Lower leg skin (tissue), 4 donors: ENCODE measurements around the gene TSEN54. TPM values are rescaled to one million over a fixed set of nuclear protein-coding genes. Genes with fewer than 3 reads are reported as not detected.

Source experiments
- DNase-seq, 2 donors: peaks; one replicate each; pipeline ENCODE4 v3.0.0-alpha.2; 2019; ENCODE audit warnings: low spot score in 2 of 2
- H3K4me3 ChIP-seq: fragments of 200-600 bp; sonication (generic); 2 replicates; pipeline ENCODE4 v1.5.1; 2017; ENCODE audit warnings: mild to moderate bottlenecking, low read depth; ENCODE audit not compliant: poor library complexity, severe bottlenecking
- POLR2A ChIP-seq, 2 donors: fragments of 450-650 bp; IDR thresholded peaks; one replicate each; pipeline ENCODE4 v1.6.1; 2016 to 2017; ENCODE audit warnings: antibody characterized with exemption in 2 of 2, mild to moderate bottlenecking in 1 of 2, moderate library complexity in 1 of 2
- WGBS, 2 donors: methylation state at CpG; one replicate each; pipeline ENCODE4 v1.1.5; 2018; 5-methylcytosine and 5-hydroxymethylcytosine counted together
- intact Hi-C: fragments of 100-400 bp; cut with DNase I; formaldehyde crosslinking; loops from one replicate; pipeline ENCODE4 v1.15.0; 2023; ENCODE audit warnings: low total_unique reads
- total RNA-seq, 4 donors: library from RNA; depleted of rRNA; stranded (reverse); fragments of >200 nt; gene quantifications; one replicate each; pipeline ENCODE4 v1.1.0, GENCODE V29; 2016
- TF ChIP-seq, protein P1 (sequence below), 3 donors: fragments of 450-650 bp; IDR thresholded peaks; one replicate each; pipeline ENCODE4 v1.5.1; 2016; ENCODE audit warnings: antibody characterized with exemption in 3 of 3, mild to moderate bottlenecking in 3 of 3, moderate library complexity in 2 of 3

Gene TSEN54
- total RNA-seq, 4 donors from 2014 or later, result 42.7 to 70.8 (median 50.8) TPM

DNA sequence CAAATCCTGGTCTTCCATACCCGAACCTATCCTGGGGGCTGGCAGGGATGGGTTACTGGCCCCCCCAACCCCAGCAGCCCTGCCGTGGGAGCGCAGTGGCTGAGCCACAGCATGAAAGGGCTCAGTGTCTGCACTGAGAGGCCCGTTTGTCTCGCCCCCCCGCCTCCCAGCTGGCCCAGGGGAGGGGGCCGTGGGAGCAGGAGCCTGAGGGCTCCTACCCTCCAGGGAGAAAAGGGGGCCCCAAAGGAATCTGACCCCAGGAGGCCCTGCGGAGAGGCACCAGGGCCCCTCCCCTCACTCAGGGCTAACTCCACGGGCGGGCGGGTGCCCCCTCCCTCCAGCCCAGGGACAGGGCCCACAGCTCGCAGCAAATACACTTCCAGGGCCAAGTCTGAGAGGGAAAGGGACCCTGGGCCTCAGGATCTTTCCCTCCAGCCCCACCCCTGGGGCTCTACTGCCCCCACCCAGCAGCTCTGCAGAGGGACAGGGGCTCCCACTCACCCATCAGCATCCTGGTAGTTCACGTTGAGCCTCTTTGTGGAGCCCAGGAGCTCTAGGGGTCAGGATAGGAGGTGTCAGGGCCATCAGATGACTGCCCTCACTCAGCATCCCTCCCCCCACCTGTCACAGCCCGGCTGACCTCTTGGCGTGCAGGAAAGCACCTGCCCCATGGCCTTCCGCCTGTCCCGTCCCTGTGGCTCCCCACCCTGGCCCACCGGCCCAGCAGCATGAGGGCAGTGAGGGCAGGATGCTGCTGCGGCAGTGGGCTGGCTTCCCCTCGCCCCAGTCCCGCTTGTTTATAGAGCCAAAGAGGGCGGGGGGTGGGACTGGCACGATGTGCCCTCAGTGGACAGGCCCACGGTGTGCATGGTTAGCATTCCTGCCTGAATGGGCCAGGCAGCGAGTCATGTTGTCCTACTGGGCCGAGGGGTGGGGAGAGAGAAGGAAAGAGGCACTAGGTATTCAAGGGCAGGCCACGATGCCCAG, 8.3 kb upstream of the TSEN54 start:
- intact Hi-C loops, result no loop called here
- WGBS, 2 donors, result 77 to 79% methylated on average over 23 to 26 of the region's 27 CpGs

DNA sequence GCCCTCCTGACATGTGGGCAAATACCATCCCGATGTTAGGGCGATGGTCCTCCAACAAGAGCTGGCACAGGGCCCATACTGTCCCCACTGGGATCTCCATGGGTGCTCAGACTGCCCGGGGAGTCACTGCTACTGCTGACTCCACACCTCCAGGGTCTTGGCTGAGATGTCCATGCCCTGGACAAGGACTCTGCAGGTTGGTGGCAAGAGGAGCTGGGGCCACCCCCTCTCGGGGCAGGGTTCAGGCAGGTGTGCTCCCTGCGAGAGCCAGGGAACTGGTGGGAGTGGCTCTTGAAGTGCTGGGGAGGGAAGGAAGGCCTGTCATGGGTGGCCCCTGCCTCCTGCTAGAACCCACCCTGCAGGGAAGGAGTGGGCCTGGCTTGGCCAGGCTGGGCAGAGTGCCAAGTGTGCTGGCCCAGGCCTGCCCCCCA, 7.4 kb upstream of the TSEN54 start:
- WGBS, 2 donors, result 51 to 61% methylated on average over 5 of the region's 5 CpGs
- DNase-seq, result no peak
- intact Hi-C loops, result no loop called here
- H3K4me3 ChIP-seq, result no peak overlapping the region
- no peak for TF ChIP-seq POLR2A (IDR thresholded peaks at IDR 0.05)
- TF ChIP-seq, protein P1, sequence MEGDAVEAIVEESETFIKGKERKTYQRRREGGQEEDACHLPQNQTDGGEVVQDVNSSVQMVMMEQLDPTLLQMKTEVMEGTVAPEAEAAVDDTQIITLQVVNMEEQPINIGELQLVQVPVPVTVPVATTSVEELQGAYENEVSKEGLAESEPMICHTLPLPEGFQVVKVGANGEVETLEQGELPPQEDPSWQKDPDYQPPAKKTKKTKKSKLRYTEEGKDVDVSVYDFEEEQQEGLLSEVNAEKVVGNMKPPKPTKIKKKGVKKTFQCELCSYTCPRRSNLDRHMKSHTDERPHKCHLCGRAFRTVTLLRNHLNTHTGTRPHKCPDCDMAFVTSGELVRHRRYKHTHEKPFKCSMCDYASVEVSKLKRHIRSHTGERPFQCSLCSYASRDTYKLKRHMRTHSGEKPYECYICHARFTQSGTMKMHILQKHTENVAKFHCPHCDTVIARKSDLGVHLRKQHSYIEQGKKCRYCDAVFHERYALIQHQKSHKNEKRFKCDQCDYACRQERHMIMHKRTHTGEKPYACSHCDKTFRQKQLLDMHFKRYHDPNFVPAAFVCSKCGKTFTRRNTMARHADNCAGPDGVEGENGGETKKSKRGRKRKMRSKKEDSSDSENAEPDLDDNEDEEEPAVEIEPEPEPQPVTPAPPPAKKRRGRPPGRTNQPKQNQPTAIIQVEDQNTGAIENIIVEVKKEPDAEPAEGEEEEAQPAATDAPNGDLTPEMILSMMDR (IDR thresholded peaks at IDR 0.05), result no peak

More for the DNA sequence above, 8.3 kb upstream of the TSEN54 start:
- H3K4me3 ChIP-seq, result no peak overlapping the region
- TF ChIP-seq, protein P1 (IDR thresholded peaks at IDR 0.05), result no peak
- TF ChIP-seq POLR2A (IDR thresholded peaks at IDR 0.05), result no peak
- no peak for DNase-seq

DNA sequence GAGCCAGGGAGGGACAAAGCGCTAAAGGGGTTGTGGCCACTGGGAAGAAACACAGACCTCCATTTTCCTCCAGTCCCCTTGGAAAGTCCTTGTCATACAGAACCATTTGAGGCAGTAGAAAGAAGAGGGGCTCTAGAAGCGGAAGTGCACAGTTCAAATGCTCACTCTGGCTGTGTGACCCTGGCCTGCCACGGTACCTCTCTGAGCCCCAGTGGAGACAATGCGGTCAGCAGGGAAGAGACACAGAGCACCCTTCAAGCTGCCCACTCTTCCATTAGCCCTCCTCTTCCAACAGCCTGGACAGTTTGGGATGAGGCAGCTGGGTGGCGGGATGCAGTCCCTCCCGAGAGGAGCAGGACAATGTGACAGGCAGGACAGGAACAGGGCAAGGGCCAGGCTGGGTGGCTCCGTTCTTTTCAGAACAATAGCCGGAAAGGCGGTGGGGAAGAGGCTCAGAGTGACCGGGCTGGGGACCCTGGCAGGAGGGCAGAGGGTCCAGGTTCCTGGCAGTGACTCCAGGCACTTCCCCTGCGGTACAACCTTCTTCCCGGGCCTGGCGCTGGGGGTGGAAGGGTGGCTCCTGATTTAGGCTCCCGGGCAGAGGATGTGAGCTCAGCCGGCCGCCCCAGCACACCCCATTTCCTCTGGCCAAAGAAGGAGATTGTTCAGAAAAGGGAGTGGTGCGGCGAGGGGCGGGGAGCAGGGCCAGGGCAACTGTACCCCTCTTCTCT, 6.6 kb upstream of the TSEN54 start:
- WGBS, 2 donors, result 53 to 54% methylated on average over 19 of the region's 19 CpGs
- H3K4me3 ChIP-seq, result no peak overlapping the region
- intact Hi-C loops, result no loop called here
- TF ChIP-seq, protein P1 (IDR thresholded peaks at IDR 0.05), result no peak
- no peak for TF ChIP-seq POLR2A (IDR thresholded peaks at IDR 0.05)
- peak in 1 of 2 donors; percentile 91 for DNase-seq

DNA sequence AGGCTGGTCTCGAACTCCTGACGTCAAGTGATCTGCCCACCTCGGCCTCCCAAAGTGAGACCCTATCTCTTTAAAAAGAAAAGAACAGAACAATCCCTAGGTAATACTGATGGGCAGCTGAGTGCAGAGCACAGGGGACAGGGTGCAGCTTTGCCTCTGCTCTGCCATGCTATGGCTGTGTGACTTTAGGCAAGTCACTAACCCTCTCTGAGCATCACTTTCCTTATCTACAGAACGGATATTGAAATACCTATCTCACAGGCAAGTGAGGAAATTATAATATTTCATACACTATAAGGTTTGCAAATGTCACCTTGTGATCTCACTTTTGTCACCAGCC, 5.1 kb upstream of the TSEN54 start:
- 87 to 93% methylated on average over 4 of the region's 4 CpGs for WGBS, 2 donors
- intact Hi-C loops, result no loop called here

More for the DNA sequence above, 5.1 kb upstream of the TSEN54 start:
- no peak for TF ChIP-seq POLR2A (IDR thresholded peaks at IDR 0.05)
- TF ChIP-seq, protein P1 (IDR thresholded peaks at IDR 0.05), result no peak
- no peak for DNase-seq
- H3K4me3 ChIP-seq, result no peak overlapping the region
